C4-2B (cell line): ENCODE results near the gene MAB21L2.

Source experiments
- H3K27ac ChIP-seq: fragments of 450-650 bp; 2 replicates; pipeline ENCODE4 v1.5.1; 2017
- CTCF ChIP-seq: fragments of 450-650 bp; conservative IDR thresholded peaks from 2 replicates; pipeline ENCODE4 v1.5.1; 2017; ENCODE audit warnings: mild to moderate bottlenecking
- ZFX ChIP-seq: fragments of 450-650 bp; IDR thresholded peaks from 2 replicates; pipeline ENCODE4 v1.6.1; 2017

MAB21L2 gene

DNA sequence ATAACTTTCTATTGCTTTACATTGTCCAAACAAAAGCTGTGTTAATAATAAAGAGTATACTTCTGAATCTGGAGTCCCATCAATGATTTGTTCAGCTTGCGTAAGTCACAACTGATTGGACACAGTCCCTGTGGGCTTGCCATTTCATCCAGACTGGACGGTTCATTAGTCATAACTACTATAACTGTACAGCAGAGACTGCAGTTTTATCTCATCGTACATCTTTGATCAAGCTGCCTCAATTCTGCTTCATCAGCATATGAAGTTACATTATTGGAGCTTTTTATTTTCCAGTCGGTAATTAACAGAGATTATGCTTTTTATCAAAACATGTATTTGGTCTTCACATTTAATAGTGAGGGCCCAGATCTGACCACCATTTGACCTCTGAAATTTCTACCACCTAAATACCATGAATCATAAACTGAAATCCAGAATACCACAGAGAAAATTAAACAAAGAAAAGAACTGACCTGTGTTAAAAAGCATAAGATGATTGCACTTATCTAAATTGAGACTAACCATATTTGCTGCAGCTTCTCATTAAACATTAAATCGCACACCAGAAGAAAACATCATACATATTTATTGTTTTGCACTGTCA, 12.5 kb upstream of the MAB21L2 start:
- H3K27ac ChIP-seq: no peak overlapping the region
- TF ChIP-seq CTCF (no peak), ZFX (no peak)

- H3K27ac ChIP-seq: no peak overlapping the region
- TF ChIP-seq CTCF (no peak), ZFX (no peak)
Observed at GRCh38 chr4:150569998-150570535, 11.9 kb upstream of the MAB21L2 start.

DNA sequence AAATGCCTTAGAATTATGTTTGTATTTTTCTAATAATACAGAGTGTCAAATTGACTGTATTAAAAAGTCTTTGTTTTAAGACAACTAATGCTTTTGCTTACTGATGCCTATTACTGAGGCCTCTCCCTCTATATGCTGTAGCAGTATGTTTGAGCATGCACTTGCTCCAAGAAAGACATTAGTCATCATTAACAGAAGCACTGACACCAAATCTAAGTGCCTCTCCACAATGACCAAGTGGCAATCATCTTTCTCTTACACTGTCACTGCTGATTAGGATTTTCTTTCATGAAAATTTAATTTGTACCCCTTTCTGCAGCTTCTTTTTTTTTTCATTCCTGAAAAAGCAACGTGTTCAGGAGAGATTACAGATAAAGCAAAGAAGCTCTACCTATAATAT, 11.1 kb upstream of the MAB21L2 start:
- no peak overlapping the region for H3K27ac ChIP-seq
- TF ChIP-seq ZFX (no peak), CTCF (no peak)

DNA sequence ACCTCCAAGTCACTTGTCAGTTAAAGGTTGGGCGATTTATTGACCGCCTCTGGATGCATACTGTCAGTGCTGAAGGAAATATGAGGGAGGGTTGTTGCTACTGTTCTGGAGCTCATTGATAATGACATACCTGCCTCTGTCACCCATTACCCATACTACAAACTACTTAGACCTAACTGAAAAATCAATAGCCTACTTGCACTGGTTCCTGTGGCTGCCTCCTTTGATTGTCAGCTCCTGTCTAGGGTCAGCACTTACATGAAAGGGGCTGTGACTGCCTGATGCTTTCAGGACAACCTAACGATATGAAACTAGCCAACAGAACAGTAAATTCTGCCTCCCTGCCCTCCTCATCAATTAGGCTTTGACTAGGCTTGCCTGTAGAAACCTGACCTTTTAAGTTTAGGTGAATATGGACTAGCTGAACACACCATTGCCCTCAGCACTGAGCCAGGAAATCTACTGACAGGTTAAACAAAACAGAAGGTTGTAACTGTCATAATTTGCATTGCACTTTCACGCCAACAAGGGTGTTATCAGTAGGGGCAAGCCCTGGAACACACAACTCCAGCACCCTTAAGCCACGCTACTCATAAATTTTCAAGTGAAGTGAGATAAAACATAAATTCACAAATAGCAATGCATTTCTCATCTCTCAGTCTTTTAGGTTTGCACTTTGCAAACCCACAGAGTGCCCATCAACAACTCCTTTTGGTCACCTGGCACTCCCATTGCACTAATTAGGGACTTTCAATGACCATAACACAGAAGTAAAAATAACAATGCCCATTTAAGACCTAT, 9.0 kb upstream of the MAB21L2 start:
- TF ChIP-seq CTCF: no peak
- no peak for TF ChIP-seq ZFX
- no peak overlapping the region for H3K27ac ChIP-seq

DNA sequence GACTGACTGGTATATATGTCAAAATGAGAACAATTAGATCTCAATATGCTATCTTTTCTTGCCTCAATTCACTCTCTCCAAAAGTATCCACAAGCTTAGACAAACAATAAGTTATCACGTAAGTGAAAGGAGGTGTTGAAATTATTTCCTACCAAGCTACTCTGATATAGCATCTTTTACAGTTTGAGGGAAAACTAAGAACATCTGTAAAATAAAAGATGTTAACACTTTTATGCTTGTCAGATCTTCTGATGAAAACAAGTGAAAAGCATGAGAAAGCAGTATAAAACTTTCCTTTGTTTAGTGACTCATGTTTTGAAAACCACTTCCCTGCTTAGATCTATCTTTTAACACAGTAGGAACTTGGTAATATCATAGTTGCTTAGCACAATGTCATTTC, 8.4 kb upstream of the MAB21L2 start:
- no peak overlapping the region for H3K27ac ChIP-seq
- TF ChIP-seq CTCF (no peak), ZFX (no peak)

GRCh38 chr4:150574678-150575077, 7.3 kb upstream of the MAB21L2 start:
- H3K27ac ChIP-seq: no peak overlapping the region

More at GRCh38 chr4:150574678-150575077, 7.3 kb upstream of the MAB21L2 start:
- TF ChIP-seq ZFX: no peak
- no peak for TF ChIP-seq CTCF
